Activated CD4-positive, CD25-positive, alpha-beta regulatory T cell treated with anti-CD3 and anti-CD28 coated beads, Interleukin-2, amount 50 U/mL, for 24 hours (primary cell): ENCODE results near the gene NPS.

ENCODE experiments used
- ATAC-seq, 2 donors: fragments of 150-1000 bp; cut with Tn5 transposase; one replicate each; pipeline ENCODE4 v1.10.0; 2021; ENCODE audit warnings: mild to moderate bottlenecking in 1 of 2, moderate library complexity in 1 of 2

Gene NPS

GRCh38 chr10:127549009-127549408 lies at the start of gene NPS:
Gene NPS (plus strand): TSS chr10:127549309. CDS start chr10:127549369, 60 bp downstream.
- no peak for ATAC-seq

GRCh38 chr10:127500127-127500526 lies 49.0 kb upstream of the NPS start:
- ATAC-seq: no peak

DNA sequence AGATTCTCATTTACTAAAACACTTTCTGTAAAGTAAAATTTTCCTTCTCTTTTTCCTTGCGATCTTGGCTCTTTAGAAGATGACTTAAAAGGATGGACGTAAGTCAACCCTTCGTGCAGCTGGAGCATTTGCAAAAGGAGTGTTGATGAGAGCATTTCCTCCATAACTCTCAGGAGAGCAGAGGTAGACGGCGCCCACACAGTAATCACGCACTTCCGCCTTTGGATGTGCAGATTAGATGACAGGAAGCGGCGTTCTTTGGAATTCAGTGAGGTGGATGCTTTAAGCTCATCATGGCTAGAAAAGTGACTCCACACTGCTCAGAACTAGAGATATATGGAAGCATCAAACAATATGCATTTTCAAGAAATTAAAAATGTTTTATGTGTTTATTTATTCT lies 43.0 kb upstream of the NPS start:
- ATAC-seq: no peak

DNA sequence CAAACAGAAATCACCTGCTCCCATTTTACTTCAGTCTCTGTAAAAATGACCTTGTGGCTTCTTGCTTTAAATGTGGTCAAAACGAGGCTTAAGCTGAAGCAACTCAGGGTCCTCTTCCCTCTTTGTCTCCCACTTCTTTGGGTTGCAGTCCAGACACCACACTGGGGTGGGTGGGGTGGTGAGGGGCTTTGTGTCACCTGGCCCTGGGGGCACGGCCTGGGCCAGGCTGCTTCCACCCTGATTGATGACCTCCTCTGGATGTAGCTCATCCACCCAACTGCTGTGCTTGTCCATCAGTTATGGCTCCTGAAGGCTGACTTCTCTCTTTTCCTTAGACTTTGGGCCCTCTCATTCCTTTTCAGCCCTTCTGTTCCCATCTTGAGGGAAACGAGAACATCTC lies 26.8 kb upstream of the NPS start:
- no peak for ATAC-seq

DNA sequence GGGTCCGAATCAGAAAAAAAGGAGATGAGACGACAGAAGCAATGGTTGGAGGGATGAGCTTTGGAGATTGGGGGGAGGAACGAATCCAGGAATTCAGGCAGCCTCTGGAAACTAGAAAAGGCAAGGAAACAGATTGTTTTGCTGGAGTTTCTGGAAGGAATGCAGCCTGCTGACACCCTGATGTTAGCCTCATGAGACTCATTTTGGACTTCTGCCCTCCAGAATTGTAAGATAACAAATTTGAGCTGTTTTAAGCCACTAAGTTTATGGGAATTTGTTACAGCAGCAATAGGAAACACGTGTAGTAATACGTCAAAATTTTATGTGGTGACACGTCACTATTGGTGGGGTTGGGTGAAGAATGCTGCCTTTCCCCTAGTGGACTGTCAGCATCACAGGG lies 25.6 kb upstream of the NPS start:
- no peak for ATAC-seq

DNA sequence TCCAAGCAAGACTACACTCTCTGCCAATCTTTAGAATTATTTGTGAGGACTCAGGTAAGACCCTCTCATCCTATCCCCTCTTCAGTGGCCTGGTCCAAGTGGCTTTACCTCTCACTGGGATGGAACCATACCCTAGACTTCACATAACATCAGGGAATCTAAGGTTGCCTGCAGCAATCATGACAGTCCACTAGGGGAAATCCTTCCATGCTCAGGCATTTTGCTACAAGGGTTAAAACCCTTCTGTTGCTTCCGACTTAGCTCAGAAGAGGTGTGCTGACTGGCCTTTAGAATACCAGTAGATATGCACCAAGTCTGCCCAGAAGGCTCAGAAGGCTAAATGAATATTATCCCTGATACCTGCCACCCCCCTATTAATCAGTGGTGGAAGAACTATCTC lies 24.9 kb upstream of the NPS start:
- ATAC-seq: no peak

DNA sequence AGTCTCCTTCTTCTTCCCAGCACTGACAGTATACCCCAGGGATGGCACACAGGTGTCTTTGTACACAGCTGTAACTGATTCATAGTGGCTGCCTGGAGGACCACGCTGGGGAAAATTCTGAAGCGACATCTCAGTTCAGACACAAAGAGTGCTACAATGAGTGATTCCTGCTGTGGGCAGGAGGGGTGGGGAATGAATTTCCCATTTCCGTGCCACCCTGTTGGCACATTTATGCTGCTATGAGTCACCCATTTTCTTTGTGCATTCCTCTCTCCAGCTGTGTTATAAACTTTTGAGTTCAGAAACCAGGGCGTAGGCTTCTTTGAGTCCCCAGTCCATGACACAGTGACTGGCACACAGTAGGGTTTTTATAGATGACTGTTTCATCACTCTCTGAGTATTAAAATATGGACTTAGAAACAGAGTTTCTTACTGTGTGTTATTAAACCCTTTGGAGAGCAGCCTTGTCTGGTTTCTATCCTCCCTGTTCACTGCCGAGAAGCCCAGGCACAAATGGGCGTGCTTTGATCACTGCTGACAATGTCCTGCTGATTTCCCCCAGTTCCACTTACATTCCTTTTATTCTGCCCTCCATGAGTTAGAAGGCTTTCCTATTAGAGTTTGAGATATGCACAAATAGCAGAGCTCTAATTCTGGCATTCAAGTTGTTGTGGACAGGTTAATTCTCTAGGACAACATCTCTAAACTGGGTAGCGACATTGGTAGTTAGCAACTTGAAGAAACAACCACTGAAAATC lies 24.0 kb upstream of the NPS start:
- ATAC-seq: no peak

GRCh38 chr10:127525686-127526085 lies 23.4 kb upstream of the NPS start:
- no peak for ATAC-seq

DNA sequence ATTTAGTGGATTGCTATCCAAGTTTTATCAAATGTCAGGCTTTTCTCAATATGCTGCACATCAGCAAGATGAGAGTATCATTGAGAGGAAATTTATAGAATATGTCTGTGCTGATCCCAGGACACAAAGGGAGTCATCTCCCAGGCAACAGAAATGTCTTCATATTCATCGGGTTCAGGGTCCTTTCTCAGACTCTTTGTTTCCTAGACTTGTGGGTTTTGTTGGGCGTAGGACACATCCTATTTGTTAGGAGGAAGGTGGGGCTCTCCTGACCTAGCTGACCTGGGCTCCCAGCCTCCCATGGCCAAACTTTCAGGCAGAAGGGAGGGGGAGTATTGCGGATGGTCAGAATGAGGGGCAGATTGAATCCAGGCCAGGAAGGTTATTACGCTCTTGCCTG lies 22.9 kb upstream of the NPS start:
- ATAC-seq: no peak

- no peak for ATAC-seq
Measured at GRCh38 chr10:127527320-127527719, 21.8 kb upstream of the NPS start.

- no peak for ATAC-seq
Measured at GRCh38 chr10:127527891-127528290, 21.2 kb upstream of the NPS start.

- no peak for ATAC-seq
Measured at GRCh38 chr10:127532193-127532592, 16.9 kb upstream of the NPS start.

DNA sequence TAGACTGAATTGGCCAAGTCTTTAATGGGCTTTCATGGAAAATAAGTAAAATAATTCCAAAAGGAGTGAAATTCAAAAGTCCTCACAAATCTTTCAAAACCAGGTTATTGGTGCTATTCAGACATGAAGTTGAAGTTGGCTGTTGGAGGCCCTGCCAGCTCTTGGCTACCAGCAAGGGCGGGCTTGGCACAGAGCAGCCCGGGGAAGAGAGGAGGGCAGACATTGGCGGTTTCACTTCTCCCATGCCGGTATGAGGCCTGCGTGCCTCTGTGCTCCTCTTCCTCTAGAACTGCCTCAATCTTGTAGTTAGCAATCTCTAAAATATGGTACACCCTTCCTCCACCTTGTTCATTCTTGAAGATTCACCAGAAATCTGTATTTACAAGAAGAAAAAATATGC lies 16.4 kb upstream of the NPS start:
- ATAC-seq: no peak

DNA sequence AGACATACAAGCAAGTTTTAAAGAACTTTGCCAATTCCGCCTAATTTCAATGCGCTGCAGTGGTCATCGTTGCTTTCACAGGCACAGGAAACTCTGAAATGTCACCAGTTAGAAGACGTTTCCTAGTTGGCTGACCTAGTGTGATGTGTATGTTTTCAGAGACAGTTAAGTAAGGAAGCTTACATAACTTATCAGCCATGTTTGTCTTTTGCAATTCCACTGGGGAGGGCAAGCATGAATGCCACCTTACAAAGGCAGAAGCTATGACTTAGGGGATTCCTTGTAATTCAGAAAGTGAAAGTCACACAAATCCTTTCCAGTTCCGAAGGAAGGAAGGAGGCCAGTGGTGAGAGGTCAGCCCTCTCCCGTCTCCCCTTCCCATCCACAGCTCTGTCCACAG lies 15.0 kb upstream of the NPS start:
- no peak for ATAC-seq

DNA sequence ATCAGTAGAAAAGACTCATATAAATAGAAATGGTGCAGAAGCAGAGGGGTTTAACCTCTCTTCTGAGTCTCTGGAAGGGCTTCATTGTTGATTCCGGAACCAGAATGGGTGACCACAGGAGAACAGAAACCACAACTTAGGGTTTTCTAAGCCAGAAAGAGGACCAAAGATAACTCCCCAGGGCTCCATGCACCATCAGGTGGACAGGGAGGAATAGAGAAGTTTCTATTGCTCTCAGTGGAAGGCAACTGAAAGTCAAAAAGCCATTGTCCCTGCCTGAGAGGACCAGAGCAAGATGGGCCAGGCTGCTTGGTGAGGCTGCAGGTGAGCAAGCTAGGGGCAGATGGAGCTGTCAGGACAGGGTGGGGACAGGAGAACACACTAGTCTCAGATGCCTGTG lies 14.6 kb upstream of the NPS start:
- no peak for ATAC-seq

GRCh38 chr10:127535802-127536515 lies 13.2 kb upstream of the NPS start:
- no peak for ATAC-seq

- ATAC-seq: no peak
Measured at GRCh38 chr10:127536972-127537760, 11.9 kb upstream of the NPS start.

DNA sequence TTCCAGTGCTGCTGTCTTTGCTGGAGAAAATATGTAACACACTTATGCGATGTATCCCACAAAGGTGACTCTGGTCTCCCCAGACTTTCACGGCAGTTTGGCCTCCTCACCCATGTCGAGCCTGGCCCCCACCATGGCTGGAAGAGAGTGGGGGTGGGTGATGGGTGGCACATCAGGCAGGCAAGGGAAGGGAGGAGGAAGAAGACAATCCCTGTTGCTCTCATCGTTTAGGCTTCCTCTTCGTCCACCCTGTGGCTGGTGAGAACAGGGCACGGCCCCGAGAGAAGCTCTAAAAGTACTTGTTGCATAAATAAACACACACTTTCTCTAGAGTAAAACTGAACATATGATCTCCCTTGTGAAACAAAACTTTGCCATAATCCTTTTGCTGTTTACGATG lies 11.2 kb upstream of the NPS start:
- no peak for ATAC-seq

- no peak for ATAC-seq
Measured at GRCh38 chr10:127548022-127548421, 1.1 kb upstream of the NPS start.

DNA sequence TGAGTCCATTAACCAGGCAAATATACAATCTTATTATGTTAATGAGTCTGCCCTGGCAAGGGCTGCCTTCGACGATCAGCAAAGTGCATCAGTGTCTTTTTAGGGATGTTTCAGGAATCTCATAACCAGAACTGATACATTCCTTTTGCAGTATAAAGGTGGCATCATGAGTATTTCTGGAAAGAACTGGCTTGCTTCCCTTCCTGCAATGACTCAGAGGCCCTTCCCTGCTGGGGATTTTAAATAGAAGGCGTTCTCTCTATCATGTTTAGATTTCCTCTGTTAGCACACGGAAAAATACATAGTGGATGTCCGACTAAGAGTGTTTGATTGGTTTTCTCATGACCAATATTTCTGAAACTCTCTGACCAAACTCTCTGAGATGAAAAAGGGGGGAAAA lies 1.8 kb downstream of the NPS start:
- no peak for ATAC-seq

- ATAC-seq: no peak
Measured at GRCh38 chr10:127552446-127552845, 3.3 kb downstream of the NPS start.

GRCh38 chr10:127553417-127553816 lies 4.3 kb downstream of the NPS start:
- no peak for ATAC-seq

DNA sequence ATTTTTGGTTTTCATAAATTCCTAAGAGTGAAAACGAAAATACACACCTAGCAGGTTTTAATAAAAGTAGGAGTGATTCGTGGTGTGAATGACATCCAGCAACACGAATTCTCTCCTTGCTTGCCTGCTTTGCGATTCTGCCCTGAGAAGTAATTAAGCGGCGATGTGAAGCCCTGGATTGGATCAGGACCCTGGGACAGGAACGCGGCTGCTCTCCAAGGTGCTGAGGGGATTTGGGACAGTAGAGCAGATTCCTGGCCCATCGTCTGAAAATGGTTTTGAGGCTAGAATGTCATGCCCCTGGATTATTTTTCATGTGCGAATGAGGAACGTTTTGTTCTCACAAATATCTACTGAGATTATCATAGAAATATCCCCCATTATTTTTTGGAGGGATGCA lies 7.8 kb downstream of the NPS start:
- no peak for ATAC-seq

DNA sequence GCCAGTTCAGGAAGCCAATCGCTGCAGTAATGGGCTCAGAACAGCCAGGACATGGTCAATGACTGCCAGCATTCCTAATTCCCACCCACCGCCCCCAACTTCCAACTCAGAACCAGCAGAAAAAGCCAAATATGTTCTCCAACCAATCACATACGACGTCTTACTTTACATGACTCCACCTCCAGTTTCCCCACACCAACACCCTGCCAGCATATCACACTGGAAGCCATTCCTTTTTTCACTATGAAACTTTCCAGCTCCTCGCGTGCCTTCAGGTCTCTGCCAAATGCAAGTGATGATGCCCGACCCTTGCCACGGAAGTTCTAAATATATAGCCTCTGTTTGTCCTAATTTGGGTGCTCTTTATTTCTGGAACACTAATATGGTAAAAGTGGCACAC lies 12.5 kb downstream of the NPS start:
- ATAC-seq: no peak
